ENCODE measurements around the gene MAP6.

Gene MAP6

DNA sequence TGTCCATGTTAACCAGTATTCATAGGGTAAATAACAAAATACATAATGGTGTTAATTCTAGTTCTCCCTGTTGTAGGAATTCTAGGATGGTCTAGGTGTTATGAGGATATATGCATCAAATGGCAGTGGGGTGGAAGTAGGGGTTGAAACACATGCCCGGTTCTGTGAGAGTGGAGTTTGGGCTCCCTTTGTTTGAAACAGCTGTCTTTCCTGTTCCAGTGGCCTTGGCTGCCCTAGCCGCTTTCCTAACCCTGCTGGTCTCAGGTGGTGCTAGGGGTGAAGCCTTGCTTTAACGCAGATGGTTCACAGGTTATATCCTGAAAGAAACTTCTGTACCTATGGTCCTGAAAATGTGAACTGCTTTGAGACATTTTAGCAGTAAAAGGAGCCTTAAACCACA is 68.5 kb downstream of the MAP6 start:
- Histone ChIP-seq H3K9ac (ENCODE audit: low read length) (no peak overlapping the region), H3K36me3 (ENCODE audit: low read length) (no peaks in the 10 kb centered on the region)

DNA sequence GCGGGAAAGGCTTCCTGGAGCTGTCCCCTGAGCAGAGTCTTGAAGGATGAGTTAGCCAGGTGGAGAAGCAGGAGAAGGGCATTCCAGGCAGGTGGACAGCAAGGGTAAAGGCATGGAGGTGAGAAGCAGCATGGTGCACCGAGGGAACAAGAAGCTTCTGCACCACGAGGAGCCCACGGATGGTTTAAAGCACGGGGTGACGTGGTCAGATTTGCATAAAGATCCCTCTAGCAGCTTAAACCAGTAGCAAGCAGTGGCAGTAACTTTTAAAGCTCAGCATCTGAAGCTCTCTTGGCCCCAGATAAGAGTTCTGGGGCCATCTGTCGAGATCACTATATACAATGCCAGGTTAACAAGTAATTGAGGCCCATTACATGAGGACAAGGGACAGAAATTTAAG is 69.9 kb downstream of the MAP6 start:
- no peaks in the 10 kb centered on the region for H3K79me2 ChIP-seq (ENCODE audit: insufficient read depth, low read length)
- no peak overlapping the region for H3K4me3 ChIP-seq (ENCODE audit: insufficient read depth, low read length, poor library complexity, severe bottlenecking)
- TF ChIP-seq EZH2phosphoT487 (conservative IDR thresholded peaks at IDR 0.05; ENCODE audit: low read length), result no peak
- H3K9ac ChIP-seq (ENCODE audit: low read length), result no peak overlapping the region
- H4K20me1 ChIP-seq (ENCODE audit: low read depth, low read length), result no peaks in the 10 kb centered on the region
- H3F3A ChIP-seq (ENCODE audit: insufficient read depth), result no peaks in the 10 kb centered on the region
- H3K4me2 ChIP-seq (ENCODE audit: low read depth, low read length, poor library complexity, severe bottlenecking), result no peak overlapping the region
- H3K36me3 ChIP-seq (ENCODE audit: low read length), result no peaks in the 10 kb centered on the region
- no peaks in the 10 kb centered on the region for H3K9me3 ChIP-seq (ENCODE audit: insufficient read depth, low read length)
- no peak overlapping the region for H3K27ac ChIP-seq (ENCODE audit: low read depth, low read length)
- H3K27me3 ChIP-seq (ENCODE audit: low read length), result no peaks in the 10 kb centered on the region
- no peaks in the 10 kb centered on the region for H3K9me2 ChIP-seq (replicated peaks; ENCODE audit: insufficient read depth, low read length)
- H2AFZ ChIP-seq (ENCODE audit: low read depth, low read length, severe bottlenecking), result no peak overlapping the region

More for the DNA sequence above, 68.5 kb downstream of the MAP6 start:
- H3K9me3 ChIP-seq (ENCODE audit: insufficient read depth, low read length), result no peaks in the 10 kb centered on the region
- H3F3A ChIP-seq (ENCODE audit: insufficient read depth), result no peaks in the 10 kb centered on the region
- no peak overlapping the region for H2AFZ ChIP-seq (ENCODE audit: low read depth, low read length, severe bottlenecking)
- no peaks in the 10 kb centered on the region for H3K27me3 ChIP-seq (ENCODE audit: low read length)
- H3K9me2 ChIP-seq (replicated peaks; ENCODE audit: insufficient read depth, low read length), result no peaks in the 10 kb centered on the region
- H4K20me1 ChIP-seq (ENCODE audit: low read depth, low read length), result no peaks in the 10 kb centered on the region
- no peak overlapping the region for H3K27ac ChIP-seq (ENCODE audit: low read depth, low read length)
- H3K4me2 ChIP-seq (ENCODE audit: low read depth, low read length, poor library complexity, severe bottlenecking), result no peak overlapping the region
- H3K4me3 ChIP-seq (ENCODE audit: insufficient read depth, low read length, poor library complexity, severe bottlenecking), result no peak overlapping the region
- H3K79me2 ChIP-seq (ENCODE audit: insufficient read depth, low read length), result no peaks in the 10 kb centered on the region
- TF ChIP-seq EZH2phosphoT487 (conservative IDR thresholded peaks at IDR 0.05; ENCODE audit: low read length), result no peak
- TF ChIP-seq, protein P1, sequence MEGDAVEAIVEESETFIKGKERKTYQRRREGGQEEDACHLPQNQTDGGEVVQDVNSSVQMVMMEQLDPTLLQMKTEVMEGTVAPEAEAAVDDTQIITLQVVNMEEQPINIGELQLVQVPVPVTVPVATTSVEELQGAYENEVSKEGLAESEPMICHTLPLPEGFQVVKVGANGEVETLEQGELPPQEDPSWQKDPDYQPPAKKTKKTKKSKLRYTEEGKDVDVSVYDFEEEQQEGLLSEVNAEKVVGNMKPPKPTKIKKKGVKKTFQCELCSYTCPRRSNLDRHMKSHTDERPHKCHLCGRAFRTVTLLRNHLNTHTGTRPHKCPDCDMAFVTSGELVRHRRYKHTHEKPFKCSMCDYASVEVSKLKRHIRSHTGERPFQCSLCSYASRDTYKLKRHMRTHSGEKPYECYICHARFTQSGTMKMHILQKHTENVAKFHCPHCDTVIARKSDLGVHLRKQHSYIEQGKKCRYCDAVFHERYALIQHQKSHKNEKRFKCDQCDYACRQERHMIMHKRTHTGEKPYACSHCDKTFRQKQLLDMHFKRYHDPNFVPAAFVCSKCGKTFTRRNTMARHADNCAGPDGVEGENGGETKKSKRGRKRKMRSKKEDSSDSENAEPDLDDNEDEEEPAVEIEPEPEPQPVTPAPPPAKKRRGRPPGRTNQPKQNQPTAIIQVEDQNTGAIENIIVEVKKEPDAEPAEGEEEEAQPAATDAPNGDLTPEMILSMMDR (IDR thresholded peaks at IDR 0.05; ENCODE audit: insufficient read depth, low read length, poor library complexity, severe bottlenecking), result no peak

DNA sequence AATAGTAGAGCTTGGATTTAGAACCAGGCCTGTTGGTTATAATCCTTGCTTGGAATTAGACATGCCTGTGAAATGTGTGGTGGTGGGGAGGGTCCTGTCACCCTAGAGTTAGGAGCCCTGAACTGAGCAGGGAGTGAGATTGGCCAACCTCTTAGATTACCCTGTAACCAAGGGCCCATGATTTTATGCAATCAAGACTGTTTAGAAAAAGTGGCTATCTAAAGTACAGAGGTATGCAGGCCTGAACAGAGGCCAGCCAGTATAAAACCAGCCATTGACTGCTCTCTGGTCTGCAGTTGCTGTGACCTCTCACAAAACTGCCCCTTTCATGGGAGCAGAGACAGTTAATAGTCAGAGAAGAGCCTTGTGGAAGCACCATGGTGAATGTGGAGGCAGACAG is 70.6 kb downstream of the MAP6 start:
- Histone ChIP-seq H3K9ac (ENCODE audit: low read length) (no peak overlapping the region), H3K27me3 (ENCODE audit: low read length) (no peaks in the 10 kb centered on the region), H2AFZ (ENCODE audit: low read depth, low read length, severe bottlenecking) (no peak overlapping the region), H4K20me1 (ENCODE audit: low read depth, low read length) (no peaks in the 10 kb centered on the region), H3K79me2 (ENCODE audit: insufficient read depth, low read length) (no peaks in the 10 kb centered on the region), H3K36me3 (ENCODE audit: low read length) (no peaks in the 10 kb centered on the region), H3K4me3 (ENCODE audit: insufficient read depth, low read length, poor library complexity, severe bottlenecking) (no peak overlapping the region), H3K4me2 (ENCODE audit: low read depth, low read length, poor library complexity, severe bottlenecking) (no peak overlapping the region), H3K27ac (ENCODE audit: low read depth, low read length) (no peak overlapping the region), H3K9me3 (ENCODE audit: insufficient read depth, low read length) (no peaks in the 10 kb centered on the region), H3F3A (ENCODE audit: insufficient read depth) (no peaks in the 10 kb centered on the region), H3K9me2 (replicated peaks; ENCODE audit: insufficient read depth, low read length) (no peaks in the 10 kb centered on the region)
- no peak for TF ChIP-seq EZH2phosphoT487 (conservative IDR thresholded peaks at IDR 0.05; ENCODE audit: low read length)
- TF ChIP-seq, protein P1 (IDR thresholded peaks at IDR 0.05; ENCODE audit: insufficient read depth, low read length, poor library complexity, severe bottlenecking), result no peak

DNA sequence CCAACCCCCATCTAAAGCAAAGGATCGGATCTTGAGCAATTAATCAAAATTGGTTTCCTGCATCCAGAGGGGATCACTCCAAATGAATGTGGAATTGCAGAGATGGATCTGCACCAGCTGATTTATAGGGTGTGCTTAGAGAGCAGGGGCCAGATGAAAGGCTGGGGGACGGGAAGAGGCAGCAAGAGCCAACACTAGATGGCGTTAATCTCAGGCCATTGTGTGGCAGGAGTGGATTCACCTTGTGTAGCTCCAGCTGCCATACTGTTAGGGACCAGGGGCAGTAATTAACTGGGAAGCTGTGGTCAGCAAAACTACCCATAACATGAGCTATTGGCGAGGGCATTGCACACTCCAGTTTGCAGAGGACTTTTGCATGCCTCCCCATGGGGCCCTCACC is 71.2 kb downstream of the MAP6 start:
- Histone ChIP-seq H3K9me3 (ENCODE audit: insufficient read depth, low read length) (no peaks in the 10 kb centered on the region), H3K4me2 (ENCODE audit: low read depth, low read length, poor library complexity, severe bottlenecking) (no peak overlapping the region), H3K9ac (ENCODE audit: low read length) (no peak overlapping the region), H4K20me1 (ENCODE audit: low read depth, low read length) (no peaks in the 10 kb centered on the region), H3K36me3 (ENCODE audit: low read length) (no peaks in the 10 kb centered on the region), H3K4me3 (ENCODE audit: insufficient read depth, low read length, poor library complexity, severe bottlenecking) (no peak overlapping the region), H3F3A (ENCODE audit: insufficient read depth) (no peaks in the 10 kb centered on the region), H3K27me3 (ENCODE audit: low read length) (no peaks in the 10 kb centered on the region), H3K9me2 (replicated peaks; ENCODE audit: insufficient read depth, low read length) (no peaks in the 10 kb centered on the region), H3K79me2 (ENCODE audit: insufficient read depth, low read length) (no peaks in the 10 kb centered on the region), H3K27ac (ENCODE audit: low read depth, low read length) (no peak overlapping the region), H2AFZ (ENCODE audit: low read depth, low read length, severe bottlenecking) (no peak overlapping the region)
- TF ChIP-seq, protein P1 (IDR thresholded peaks at IDR 0.05; ENCODE audit: insufficient read depth, low read length, poor library complexity, severe bottlenecking), result peak; percentile 72
- no peak for TF ChIP-seq EZH2phosphoT487 (conservative IDR thresholded peaks at IDR 0.05; ENCODE audit: low read length)

Measured in SU-DHL-6 (cell line).